GM18511 (cell line): ENCODE measurements around the gene TIMP3.
"Not testable (repeated sequence)": the region's sequence is repeated elsewhere in the genome, so short reads cannot be mapped to it uniquely, and the experiment has no call there.

Experiments
- ATAC-seq: cut with Tn5 transposase; IDR thresholded peaks from one replicate; pipeline ENCODE4 v1.9.1; 2021; ENCODE audit warnings: mild to moderate bottlenecking, moderate library complexity; ENCODE audit not compliant: unreplicated experiment

Gene TIMP3

GRCh38 chr22:32801537-32802236, at the start of gene TIMP3:
Gene TIMP3 (plus strand): TSS chr22:32801705. CDS start chr22:32802002, 297 bp downstream.
- no peak for ATAC-seq

- no peak for ATAC-seq
Measured at GRCh38 chr22:32752326-32752725, 49.2 kb upstream of the TIMP3 start.

GRCh38 chr22:32752816-32753520, 48.5 kb upstream of the TIMP3 start:
- ATAC-seq = no peak

DNA sequence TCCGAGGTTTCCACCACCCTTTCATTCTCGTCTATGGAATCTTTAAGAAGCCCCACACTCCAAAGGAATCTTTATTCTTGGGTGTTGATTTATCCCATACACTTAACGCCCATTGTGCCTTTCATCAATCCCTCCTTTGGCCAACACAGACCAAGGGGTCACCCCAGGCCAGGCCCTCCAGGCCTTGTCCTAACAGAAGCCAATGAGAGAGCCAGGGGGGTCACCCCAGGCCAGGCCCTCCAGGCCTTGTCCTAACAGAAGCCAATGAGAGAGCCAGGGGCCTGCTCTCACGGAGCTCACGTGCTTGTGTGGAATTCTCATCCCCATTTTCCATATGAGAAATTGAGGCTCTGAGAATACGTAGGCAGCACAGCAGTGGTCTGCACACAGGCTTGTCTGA, 47.9 kb upstream of the TIMP3 start:
- no peak for ATAC-seq

DNA sequence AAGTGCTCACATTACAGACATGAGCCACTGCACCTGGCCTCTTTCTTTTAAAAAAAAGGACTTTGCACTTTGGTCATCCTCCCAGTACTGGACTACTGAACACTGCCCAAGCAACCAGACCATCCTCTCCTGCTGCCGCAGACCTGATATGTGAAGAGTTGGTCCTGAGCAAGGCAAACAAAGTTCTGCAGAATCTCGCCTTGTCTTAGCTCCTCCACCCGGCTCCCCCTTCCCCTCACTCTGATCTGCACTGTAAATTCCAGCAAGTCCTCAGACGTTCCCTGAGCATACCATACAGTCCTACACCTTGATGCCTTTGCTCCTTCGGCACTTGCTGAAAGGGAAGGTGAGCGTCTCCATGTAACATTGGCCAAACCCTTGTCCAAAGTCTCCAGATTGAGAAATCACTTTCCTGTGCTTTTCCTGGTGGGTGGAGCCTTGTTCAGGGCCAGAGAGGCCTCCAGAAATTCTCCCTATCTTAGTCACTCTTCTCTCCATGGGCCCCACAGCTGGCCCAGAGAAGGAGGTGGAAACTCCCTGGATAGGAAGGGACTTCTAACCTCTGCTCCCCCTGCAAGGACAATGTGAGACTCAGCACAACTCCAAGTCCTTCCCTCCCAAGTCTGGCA, 47.0 kb upstream of the TIMP3 start:
- ATAC-seq = no peak

GRCh38 chr22:32757086-32757762, 44.3 kb upstream of the TIMP3 start:
- ATAC-seq = not testable (repeated sequence)

DNA sequence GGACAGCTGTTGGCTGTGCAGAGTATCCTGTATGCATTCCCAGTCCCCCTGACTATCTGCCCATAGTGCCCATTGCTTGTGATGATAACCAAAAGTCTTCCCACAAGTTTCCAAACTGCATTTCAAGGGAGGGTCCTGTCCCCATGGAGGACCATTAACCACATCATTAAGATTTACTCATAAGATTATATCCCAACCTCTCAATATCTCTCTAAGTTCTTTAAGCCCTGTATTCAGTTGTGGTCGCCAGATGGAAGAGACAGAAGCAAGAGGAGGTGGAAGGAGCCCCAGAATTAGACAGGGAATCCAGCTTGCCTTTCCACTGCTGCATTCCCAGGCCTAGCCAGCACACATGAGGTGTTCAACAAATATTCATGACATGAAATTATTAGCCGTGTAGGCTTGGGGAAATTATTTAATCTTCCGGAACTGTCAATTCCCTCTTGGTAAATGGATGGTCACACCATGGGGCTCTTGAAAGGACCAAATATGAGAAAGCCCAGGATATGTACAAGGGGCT, 42.6 kb upstream of the TIMP3 start:
- ATAC-seq = no peak

DNA sequence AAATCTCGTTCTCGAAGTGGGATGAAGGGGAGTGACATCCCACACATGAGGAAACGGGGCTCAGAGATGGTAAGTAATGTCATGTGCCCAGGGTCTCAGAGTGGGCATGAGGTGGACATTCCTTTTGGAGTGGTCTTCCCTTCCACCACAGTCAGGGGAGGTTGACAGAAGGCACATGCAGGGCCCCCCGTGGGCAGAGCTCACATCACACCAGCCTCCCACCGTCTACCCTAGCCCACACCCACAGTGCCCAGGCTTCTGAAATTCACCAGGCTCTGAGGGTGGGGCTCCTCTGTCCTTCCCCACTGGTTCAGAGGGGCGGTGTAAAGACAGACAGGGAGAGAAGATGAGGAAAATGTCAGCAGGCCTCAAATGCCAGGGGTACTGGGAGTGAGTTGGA, 41.1 kb upstream of the TIMP3 start:
- ATAC-seq = no peak

DNA sequence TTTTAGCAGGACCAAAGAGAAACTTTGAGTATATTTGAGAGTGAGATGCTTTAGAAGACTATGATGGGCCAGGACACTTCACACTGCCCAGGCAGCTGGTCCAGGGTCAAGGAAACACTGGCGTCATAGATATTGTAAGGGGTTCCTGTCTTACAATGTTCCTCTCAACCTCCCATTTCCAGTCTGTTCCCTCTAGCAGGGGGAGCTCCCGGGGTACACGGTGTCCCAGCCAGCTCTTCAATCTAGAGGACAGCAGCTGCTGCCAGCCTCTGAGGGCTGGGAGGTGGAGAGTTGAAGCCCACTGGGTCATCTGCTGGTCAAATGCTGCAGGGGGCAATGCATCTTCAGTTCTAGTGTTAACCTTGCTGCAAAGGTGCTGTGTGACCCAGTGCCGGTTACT, 40.7 kb upstream of the TIMP3 start:
- no peak for ATAC-seq

GRCh38 chr22:32761251-32761903, 40.1 kb upstream of the TIMP3 start:
- ATAC-seq = no peak

- no peak for ATAC-seq
Measured at GRCh38 chr22:32764330-32765131, 37.0 kb upstream of the TIMP3 start.

DNA sequence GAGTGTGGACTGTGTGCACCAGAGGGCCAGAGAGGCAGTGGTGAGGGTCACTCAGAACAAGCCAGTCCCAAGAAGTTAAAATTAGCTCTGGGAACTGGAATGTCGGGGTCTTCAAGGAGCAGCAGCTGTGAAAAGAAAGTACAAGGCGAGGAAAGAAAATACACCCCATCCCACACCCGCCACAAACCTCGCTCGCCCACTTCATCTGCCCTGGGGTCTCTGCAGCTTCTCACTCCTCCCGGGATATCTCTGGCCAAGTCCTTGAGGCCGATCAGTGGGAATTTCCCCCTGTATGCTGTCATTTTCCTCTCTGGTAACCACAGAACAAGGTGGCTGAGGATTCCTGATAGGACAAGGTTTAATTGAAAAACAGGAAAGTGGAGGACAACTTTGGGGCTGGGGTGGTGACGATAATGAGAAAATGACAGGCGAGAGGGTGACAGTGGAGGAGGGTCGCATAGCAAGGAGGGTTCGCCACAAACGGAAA, 36.3 kb upstream of the TIMP3 start:
- no peak for ATAC-seq

DNA sequence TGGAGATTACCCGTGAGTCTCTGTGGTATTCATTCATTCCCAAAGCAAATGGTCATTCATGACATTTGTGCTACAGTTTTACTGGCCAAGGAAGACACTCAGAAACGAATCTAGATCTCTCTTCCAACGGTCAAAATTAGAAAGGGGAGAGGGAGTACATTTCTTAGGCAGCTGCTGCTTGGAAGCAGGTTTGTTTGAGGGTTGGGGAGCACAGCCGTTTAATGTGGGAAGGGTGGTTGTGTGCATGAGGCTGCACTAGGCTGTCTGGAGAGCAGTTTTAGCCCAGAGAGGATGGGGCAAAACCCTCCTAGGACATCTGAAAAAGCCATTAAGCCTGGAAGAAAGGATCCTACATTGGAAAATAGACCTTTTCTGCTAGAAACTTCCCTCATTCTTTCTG, 29.7 kb upstream of the TIMP3 start:
- no peak for ATAC-seq

DNA sequence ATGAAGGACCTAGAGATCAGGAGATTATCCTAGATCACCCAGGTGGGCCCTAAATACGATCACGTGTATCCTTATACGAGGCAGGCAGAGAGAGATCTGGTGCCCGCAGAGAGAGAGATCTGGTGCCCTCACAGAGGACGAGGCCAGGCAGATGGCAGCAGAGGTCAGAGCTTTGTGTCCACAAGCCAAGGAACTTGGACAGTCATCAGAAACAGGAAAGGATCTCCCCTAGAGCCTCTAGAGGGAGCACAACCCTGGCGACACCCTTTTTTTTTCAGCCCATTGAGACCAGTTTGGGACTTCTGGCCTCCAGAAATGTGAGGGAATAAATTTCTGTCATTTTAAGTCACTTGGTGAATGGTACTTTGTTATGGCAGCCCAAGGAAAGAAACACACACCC, 25.5 kb upstream of the TIMP3 start:
- ATAC-seq = no peak

- no peak for ATAC-seq
Measured at GRCh38 chr22:32776397-32776796, 25.1 kb upstream of the TIMP3 start.

DNA sequence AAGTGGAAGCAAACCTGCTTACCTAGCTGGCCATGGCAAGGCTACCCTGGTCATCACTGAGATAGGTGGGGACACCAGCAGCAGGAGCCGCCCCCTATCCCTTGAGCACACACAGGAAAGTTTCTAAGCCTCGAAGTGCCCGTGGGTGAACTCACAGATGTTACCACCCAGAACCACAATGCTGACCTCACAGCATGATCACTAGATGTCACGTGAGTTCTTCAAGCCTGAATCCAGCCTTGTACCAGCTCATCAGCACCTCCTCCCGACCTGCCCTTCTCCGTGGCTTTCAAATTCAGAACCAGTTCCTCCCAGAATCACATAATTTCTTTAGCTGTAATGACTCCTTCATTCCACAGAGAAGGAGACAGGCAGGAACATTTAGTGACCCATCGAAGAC, 24.7 kb upstream of the TIMP3 start:
- ATAC-seq = no peak

- no peak for ATAC-seq
Measured at GRCh38 chr22:32777987-32778386, 23.5 kb upstream of the TIMP3 start.

DNA sequence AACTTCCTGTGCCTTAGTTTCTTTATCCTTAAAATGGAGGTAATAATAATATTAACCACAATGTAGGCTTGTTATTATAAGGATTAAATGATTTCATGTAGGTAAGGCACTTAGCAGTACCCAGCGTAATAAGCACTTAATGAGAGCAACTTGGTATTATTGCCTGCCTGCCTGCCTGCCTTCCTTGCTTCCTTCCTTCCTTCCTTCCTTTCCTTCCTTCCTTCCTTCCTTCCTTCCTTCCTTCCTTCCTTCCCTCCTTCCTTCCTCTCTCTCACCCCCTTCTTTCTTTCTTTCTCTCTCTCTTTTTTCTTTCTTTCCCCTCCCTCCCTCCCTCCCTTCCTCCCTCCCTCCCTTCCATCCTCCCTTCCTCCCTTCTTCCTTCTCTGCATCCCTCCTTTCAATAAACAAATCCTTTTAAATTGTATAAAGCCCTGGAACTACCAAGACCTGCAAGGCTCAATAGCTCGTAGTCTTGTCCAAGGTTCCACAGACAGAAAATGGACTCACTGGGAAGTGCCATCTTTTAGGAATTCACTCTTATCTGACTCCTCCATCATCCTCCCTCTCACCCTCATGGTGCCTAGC, 20.7 kb upstream of the TIMP3 start:
- no peak for ATAC-seq

GRCh38 chr22:32781695-32782094, 19.8 kb upstream of the TIMP3 start:
- ATAC-seq = no peak
